GM21619 (cell line): ENCODE results near the gene ZFYVE26.
"Not testable (repeated sequence)": the region's sequence is repeated elsewhere in the genome, so short reads cannot be mapped to it uniquely, and the experiment has no call there.

Source experiments
- ATAC-seq: cut with Tn5 transposase; IDR thresholded peaks from one replicate; pipeline ENCODE4 v1.9.1; 2021; ENCODE audit not compliant: unreplicated experiment

Gene ZFYVE26

DNA sequence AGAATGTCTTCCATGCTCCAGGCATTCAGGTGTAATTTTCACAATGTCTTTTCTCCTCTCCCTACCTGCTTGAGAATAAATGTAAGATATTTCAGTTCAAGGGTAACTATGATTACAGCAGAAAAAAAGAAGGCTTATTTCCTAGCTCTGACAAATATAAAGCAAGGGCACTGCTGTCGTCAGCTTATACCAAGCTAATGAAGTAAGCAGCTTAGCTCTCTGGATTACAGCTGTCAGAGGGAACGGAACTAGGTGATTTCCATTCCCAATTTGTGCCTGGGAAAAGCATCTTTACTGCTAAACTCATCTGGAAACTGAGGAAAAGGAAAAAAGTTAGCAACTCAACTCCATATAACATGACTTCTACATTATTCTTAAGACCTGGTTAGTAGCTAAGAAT is 56.5 kb downstream of the ZFYVE26 start:
- no peak for ATAC-seq

DNA sequence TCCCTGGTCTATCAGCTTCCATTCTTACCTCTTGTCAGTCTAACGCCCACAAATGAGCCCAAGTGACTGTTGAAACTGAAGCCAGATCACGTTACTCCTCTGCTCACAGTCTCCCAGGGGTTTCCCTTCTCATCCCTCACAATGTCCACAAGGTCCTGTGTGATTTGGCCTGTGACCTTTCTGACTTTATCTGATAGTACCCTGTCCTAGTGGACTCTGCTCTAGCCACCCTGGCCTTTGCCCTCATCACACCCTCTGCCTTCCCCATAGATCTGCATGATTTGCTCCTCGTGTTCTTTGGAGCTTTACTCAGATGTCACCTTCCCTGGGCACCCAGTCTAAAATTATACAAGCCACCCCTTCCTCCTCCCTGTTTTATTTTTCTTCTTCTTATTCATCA is 59.2 kb downstream of the ZFYVE26 start:
- no peak for ATAC-seq

DNA sequence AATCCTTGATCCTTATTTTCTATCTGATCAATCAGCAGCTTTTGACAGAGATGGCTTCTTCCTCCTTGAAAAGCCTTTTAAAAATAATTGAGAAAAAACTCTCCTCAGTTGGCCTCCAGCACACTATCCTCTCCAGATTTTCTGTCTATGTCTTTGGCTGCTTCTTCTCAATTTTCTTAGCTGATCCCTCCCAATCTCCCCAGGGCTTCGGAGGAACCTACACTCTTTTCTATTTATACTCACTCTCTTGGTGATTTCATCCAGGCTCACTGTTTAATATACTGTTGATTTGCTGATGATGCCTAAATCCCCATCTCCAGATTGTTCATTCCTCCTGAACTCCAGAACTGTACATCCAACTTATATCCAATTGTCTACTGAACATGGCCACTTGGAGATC is 59.9 kb downstream of the ZFYVE26 start:
- no peak for ATAC-seq

DNA sequence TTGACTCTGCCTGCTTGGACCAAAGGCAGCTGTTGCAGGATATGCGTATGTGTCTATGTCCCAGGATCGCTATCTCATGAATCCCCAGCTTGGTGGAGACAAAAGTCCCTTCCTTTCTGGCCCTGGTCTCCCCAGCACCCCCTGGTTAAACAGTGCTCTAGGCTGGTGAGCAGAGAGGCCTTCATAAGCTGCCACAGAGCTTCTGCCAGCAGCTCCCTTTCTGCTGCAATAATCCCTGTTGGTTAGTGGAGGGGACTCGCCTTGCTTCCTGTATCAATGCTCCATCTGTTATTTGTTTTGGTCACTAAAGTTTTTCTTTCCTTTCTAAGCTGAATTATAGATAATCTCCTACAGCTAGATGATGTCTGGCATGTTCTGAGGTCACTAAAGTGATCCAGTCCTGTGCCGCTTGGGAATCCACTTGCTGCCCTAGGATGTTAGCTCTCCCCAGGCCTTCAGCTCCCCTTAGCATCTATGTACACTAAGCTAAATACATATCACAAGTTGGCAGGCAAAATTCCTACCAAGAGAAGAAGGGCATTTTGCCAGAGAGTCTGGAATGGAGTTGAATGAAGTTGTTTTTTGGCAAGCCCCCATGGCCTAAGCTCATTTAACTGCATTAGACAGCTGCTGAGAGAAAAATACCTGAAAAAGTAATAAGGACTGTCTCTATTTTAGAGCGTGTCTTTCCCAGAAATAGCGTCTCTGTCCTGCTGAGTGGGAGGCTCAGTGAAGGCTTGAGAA is 66.9 kb downstream of the ZFYVE26 start:
- no peak for ATAC-seq

DNA sequence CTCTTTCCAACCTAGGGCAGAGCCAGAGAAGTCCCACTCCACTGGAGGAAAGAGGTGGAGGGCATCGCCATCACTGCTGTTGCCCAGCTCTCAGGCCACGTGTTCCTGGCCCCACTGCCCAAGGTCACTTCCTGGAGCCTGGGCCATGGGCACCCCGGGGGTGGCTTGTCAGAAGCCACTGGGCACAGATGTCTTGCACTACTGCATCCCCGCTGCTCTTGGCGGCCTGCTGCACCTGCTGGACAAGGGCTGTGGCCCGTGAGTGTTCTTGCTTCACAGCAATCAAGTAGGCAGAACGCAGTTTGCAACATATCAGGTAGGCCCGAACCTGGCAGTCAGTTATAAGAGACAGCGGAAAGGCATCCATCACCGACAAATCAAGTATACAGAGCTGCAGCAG is 68.1 kb downstream of the ZFYVE26 start:
- no peak for ATAC-seq

DNA sequence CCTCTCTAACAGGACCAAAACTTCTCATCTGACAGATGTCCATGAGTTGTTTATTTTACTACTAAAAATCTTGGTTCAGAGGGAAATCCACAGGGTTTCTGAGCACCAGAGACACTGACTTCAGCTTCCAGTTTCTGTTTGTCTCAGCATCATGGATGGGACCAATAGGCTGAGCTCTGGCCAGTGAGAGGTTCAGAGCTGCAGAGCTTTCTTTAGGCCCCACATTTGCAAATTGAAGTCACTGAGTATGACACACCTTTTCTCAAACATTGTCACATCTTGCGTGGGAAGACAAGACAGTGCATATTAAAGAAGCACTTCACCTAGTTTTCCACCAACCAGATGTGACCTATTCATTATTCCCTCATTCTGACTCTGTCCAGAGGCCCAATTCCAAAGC is 69.5 kb downstream of the ZFYVE26 start:
- peak; percentile 60 for ATAC-seq

DNA sequence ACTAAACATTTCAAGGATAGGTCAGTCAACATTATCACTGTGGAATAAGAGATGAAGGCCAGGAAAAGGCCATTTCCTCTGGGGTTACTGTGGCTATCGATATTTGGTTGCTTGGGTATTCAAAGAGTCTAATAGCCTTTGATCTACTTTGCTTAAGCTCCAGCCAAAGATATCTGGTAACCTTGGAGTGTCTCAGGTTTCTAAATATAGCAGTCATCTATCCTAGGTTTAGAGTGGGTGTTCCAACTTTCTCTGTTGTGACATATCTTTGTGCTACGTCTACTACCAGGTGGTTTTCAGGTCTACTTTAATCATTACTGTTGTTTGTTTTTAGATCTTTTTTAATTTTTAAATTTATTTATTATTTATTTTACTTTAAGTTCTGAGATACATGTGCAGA is 72.3 kb downstream of the ZFYVE26 start:
- ATAC-seq, result no peak

DNA sequence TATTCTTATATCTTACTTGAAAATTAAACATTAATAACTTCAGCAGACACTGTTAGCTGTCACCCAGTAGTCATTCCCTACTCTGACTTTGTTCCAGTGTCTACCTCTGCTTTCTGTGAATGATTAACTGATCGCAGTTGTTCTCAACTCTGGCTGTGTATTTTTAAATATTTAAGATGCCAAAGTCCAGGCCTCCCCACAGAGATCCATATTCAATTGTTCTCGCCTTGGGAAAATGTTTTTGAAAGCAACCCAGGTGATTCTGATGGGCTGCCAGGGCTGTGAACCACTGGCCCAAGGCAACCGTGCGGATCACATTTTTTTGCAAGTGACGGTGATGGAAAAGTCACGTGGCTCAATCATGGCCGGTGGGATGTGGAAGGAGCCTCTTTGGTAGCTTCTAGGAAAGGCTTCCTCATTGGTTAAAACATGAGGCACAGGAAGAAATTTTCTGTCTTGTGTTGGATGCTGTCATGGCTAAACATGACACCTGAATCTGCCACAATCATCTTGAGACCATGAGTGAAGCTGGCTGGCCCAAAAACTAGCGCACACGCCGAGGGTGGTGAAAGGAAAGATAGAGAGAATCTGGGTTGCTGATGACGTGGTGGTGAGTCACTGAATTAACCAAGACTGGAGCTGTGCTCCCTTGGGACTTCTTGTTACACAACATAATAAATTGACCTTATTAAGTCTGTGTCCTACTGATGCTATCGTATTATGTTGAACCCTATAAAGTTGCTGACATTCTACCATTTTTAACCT is 77.5 kb downstream of the ZFYVE26 start:
- ATAC-seq, result no peak

DNA sequence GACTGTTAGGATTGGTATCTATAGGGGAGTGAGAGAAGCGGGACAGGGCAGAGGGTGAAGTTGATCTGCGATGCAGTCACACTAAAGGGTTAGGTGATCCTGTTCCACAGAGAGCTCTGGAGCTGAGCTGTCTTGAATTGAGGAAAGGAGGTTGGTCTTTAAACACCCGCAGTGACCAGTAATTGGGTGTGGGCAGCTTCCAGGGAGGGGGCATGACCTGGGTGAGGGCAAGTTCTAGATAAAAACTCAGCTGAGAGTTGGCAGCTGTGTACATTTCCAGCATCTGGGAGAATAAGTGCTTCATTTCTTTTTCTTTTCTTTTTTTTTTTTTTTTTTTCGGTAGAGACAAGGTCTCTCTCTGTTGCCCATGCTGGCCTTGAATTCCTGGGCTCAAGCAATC is 79.6 kb downstream of the ZFYVE26 start:
- no peak for ATAC-seq

DNA sequence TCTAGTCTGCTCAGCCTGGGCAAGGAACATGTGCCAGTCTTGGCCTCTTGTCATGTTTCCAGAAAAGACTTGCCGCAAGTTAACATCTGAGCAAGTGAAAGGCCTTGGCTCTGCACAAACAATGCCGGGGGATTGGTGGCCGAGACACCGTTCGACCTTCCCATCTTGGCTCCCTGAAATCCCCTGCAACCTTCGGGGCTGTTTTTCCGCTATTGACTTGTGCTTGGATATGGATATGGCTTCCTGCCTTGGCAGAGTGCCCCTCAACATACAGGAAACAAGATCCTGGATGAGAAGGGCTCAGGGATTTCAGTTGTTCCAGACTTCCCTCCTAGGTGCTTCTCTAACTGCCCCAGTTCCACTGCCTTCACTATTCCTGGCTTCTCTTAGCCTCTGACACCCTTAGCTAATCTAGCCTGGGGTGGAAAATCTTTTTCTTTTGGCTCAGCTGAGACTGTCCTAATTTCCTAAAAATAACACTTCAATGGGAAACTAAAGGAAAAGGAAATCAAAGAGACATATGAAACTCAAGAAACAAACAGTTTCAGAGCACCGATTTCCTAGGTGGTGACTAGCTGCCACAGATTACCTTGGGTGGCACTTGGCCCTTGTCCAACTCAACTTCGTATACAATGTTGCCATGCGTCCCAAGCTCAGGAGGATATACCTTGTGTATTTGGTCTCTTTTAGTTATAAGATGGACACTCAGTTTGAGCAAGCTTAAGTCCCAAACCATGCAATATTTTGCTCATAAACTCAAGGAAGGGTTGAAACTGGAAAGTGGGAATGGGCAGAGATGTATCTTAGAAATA is 80.8 kb downstream of the ZFYVE26 start:
- no peak for ATAC-seq

DNA sequence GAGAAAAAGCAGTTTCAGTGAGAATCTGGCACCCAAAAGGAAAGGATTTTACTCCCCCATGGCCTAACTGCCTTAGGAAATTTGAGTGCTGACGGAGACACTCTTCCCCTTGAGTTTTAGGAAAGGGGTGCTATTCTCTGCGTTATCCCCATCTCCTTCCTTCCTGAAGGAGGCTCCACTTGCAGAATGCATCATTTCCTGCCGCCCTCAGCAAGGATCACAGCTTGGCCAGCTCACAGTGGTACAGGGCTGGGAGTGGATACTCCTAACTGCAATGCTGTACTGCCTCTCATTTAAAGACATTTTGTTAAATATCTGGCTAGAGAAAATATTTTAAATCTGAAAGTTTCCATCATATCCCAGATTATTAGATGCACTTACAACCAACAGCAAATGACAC is 81.7 kb downstream of the ZFYVE26 start:
- no peak for ATAC-seq

DNA sequence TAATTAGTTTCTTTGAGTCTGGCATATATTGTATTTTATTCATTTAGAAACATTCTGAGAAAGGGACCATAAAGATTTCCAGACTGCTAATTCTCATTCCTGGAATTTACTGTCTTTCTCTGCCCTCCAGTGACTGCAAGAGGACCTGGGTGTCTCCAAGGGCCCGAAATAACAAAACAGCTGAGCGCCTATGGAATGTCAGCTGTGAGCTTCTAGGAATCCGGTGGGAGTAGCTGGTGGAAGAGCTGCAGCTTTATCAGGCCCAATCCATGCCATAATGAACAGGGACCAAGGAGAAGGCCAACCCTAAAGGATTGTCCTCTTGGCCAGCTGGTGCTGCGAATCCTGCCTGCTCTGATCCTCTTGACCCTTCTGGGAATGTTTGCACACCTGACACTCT is 82.8 kb downstream of the ZFYVE26 start:
- no peak for ATAC-seq

DNA sequence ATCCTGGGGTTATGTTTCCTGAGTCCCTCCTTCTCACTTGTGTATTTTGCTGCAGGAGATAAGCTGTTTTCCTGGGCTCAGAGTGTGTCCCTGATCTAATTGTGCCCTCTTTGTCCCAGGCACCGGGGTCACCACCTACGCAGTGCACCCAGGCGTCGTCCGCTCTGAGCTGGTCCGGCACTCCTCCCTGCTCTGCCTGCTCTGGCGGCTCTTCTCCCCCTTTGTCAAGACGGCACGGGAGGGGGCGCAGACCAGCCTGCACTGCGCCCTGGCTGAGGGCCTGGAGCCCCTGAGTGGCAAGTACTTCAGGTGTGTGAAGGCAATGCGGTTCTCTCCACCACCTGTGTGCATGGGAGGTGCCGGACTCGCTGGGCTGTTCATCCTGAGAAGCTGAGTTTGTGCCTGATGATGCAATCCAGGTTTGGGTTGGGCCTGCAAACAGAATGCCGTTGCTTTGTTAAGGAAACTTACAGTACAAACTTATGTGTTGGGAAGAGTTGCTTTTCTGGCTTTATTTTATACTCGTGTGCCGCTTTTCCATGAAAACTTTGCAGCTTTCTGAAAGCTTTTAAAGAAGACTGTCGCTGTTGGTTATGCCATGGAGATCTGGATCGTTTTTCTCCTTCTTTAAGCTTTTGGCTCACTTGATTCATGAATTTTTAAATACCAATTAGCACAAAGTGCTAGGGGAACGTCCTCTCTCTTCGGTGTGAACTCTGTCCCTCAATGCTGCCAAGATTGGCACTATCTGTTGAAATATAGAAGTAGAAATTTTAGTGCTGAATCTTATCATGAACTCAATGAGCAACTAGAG is 87.1 kb downstream of the ZFYVE26 start:
- no peak for ATAC-seq

DNA sequence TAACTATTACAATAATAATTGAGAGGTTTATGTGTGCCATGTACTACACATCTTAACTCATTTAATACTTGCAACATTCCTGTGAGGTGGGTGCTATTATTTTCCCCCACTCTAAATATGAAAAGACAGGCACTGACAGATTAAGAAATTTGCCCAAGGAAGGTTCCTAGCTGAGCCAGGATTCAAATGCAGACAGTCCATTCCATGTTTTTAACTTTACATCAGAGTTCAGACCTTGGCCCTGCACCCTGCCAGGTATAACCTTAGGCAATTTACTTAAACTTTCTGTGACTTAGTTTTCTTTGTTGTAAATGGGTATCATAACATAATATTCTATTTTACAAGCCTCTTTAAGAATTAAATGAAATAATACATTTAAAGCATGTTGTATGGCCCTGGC is 88.1 kb downstream of the ZFYVE26 start:
- no peak for ATAC-seq

DNA sequence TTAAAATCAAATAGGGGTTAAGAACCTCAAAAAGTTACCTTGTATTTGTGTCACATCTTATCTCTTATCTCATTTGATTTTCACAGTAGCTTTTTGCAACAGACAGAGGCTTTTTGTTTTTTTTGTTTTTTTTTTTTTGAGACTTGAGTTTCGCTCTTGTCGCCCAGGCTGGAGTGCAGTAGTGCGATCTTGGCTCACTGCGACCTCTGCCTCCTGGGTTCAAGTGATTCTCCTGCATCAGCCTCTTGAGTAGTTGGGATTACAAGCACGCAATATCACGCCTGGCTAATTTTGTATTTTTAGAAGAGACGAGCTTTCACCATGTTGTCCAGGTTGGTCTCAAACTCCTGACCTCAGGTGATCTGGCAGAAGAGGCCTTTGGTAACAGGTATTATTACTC is 89.0 kb downstream of the ZFYVE26 start:
- ATAC-seq, result no peak

DNA sequence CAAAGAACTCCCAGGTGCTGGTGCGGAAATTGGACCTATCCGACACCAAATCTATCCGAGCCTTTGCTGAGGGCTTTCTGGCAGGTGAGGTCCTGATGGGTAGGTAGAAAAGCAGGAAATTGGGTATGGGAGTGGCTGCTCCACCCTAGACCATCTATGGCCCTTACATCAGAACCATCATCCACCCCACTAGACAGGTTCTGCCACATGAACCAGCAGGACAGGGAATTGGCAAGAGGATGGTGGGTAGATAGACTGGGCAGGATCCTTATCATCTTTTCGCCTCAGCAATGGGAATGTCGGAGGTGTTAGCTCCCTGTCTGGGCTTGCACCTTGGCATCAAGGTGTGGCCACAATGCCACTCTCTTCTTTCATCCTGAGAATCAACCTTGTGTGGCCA is 91.2 kb downstream of the ZFYVE26 start:
- ATAC-seq, result no peak

DNA sequence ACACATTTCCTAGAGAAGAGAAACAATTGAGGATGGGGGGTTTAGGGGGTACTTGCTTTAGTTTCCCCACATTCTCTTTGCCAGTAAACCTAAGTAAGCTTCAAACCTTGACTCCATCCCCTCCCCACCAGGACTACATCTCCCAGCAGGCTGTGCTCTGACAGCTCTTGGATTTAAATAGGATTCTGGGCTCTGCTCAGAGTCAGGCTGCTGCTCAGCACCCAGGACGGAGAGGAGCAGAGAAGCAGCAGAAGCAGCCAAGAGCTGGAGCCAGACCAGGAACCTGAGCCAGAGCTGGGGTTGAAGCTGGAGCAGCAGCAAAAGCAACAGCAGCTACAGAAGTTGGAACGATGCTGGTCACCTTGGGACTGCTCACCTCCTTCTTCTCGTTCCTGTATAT is 94.1 kb downstream of the ZFYVE26 start:
- no peak for ATAC-seq

DNA sequence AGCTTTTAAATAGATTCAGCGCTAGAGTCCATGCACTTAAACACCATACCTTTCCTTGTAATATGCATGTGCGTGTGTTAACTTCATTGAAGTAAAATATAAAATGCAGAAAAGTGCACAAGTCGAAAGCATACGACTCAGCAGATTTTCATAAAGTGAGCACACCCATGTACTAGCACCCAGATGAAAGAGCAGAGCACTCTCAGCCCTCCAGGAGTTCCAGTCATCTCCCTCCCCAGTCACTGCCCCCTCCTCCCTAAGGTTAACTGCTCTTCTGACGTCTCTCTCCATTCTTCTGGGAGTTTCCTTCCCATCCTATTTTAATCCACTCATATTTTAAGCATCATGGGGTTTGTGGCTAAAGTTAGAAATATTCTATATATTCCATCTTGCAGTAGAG is 94.5 kb downstream of the ZFYVE26 start:
- ATAC-seq, result no peak

DNA sequence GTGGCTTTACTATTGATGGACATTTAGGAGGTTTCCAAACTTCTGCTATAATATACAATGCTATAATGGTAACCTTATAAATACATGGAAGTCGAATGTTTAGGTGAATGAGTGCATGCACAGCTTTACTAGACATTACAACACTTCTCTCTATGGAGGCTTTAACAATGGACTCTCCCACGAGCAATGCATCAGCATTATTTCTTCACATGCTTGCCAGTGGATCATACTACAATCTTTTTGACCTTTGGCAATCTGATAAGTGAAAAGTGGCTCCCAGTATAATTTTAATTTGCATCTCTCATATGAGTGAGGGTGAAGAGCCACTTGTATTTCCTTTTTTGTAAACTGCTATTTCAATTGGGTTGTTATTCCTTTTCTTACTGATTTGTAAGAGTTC is 96.5 kb downstream of the ZFYVE26 start:
- ATAC-seq, result no peak

DNA sequence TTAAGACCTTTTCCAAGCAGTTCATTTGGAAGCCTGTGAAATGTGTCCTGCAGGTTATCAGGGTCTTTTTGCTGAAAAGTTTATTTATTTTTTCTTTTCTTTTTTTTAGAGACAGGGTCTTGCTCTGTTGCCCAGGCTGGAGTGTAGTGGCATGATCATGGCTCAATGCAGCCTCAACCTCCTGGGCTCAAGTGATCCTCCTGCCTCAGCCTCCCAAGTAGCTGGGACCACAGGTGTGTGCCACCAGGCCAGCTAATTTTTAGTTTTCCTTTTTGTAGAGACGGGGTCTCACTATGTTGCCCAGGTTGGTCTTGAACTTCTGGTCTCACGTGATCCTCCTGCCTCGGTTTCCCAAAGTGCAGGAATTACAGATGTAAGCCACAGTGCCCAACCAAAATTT is 97.0 kb downstream of the ZFYVE26 start:
- not testable (repeated sequence) for ATAC-seq

DNA sequence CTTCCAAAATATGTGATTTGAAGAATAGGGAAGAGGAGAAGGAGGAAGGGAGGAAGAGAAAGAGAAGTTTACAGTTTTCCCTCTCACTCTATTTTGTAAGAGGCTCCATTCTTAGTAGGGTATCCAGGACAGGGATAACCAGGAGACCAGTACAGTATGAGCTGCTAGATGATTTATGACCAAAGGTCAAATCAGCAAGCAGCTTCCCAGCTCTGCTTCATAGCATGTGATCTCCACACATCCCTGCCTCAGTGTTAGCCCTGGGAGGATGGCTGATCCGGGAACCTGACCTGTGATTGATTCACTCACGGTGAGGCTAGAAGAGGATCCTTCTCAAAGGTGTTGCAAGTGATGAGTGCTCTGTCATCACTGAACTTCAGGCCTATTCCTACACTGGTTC is 98.1 kb downstream of the ZFYVE26 start:
- no peak for ATAC-seq
